GM12892 (cell line): Measurements from ENCODE around the gene PDCD4.

Experiments
- POLR2A ChIP-seq: IDR thresholded peaks from 2 replicates; pipeline ENCODE4 v1.6.1; 2011; ENCODE audit warnings: low read depth, low read length, control low read depth
- TAF1 ChIP-seq: IDR thresholded peaks from 2 replicates; pipeline ENCODE4 v1.6.1; 2011; ENCODE audit warnings: low read depth, mild to moderate bottlenecking, control low read depth, low read length, borderline replicate concordance

DNA sequence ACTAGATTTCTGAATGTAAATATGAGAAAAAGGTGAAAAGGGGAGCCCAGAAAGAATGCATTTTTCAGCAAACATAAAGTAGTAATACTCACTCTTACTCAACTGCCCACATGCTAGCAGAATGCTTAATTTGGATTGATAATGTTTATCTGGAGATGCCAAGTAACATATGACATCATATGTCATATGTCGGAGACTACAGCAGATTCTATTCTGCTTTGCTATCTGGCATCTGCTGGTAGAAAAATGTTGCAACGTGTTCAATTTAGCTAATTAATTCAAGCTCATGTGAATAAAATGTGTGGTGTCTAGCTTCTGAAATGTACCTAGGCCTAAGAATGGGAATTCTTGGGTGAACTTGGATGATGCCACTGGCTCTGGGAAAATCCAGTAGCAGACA is 42.7 kb downstream of the PDCD4 start:
- TF ChIP-seq POLR2A, result no peak
- TF ChIP-seq TAF1, result no peak
